EL (cell line): ENCODE data around the gene SAMMSON.

Experiments
- DNase-seq: peaks from one replicate; pipeline ENCODE4 v3.0.0-alpha.2; 2016

SAMMSON gene

DNA sequence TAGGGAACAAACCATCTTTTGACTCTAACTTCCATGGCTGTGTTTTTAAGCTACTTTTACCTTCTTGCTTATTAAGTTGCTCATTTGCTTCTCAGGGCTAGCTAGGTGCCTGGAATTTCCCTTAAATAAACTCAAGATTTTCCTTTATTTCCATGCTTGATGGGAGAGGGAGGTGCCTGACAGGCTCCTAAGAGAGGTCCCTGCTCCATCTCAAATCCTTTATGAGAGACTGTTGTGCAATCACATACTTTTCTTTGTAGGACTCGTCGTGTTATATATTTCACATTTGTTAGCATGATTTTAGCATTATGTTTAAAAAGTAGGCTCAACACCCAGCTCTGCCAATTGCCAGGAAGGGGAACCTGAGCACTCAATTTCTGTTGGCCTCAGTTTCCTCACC, 95.7 kb downstream of the SAMMSON start:
- no peak for DNase-seq

DNA sequence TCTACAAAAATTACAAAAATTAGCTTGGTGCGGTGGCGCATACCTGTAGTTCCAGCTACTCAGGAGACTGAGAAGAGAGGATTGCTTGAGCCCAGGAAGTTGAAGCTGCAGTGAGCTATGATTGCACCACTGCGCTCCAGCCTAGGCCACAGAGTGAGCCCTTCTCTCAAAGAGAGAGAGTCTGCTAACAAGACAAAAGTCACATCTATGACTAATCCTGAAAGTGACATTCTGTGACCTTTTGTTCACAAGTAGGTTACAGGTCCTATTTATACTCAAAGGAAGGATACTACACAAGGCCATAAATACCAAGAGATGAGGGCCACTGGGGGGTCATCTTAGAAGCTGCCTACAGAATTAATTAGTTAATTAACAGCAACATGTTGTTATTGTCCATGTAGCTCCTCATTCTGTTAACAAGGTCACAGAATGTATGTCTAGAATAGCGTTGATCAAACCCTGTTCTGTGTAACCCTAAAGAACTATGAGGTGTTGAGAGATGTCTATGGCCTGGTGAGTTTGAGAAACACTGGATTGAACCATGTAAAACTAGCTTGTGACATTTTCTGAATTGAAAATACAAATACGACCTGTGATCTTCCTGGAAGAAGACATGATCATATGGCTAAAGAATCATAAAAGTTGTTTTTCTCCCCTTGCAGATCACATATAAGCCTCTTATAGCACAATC, 97.0 kb downstream of the SAMMSON start:
- DNase-seq, result no peak

DNA sequence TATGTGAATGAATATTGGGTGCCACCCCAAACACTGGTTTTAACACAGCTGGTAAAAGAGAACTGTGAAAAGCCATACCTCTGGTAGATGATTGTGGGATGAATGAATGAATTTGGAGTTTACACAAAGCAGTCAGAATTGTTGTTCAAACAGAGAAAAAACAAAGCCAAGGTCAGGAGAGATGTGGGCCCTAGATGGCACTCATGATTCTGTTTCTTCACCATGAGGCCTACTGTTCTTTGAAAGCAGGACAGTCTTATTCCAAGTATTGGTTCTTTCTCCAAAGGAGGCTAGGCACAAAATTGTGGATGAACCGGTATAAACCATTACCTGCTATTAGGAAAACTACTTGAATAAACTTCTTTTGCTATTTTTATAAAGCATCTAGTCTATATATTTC, 97.6 kb downstream of the SAMMSON start:
- no peak for DNase-seq

DNA sequence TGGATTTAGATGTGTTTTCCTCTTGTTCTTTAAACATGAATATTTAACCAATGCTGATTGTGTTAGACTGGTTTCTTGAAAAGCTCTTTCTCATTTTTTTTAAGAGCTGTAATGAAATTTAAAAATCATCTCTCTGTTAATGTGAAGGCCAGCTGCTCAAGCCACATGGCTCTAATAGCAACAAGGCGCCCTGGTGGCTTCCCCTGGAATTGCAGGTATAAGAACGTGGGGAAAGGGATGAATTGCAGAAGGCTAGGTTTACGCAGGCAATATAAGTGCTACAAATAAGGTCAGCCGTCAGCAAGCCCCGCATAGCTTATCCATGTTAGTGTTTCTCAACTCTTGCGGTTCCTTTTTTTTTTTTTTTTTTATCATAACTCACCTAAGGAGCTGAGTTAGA, 108.5 kb downstream of the SAMMSON start:
- peak; percentile 11 for DNase-seq

DNA sequence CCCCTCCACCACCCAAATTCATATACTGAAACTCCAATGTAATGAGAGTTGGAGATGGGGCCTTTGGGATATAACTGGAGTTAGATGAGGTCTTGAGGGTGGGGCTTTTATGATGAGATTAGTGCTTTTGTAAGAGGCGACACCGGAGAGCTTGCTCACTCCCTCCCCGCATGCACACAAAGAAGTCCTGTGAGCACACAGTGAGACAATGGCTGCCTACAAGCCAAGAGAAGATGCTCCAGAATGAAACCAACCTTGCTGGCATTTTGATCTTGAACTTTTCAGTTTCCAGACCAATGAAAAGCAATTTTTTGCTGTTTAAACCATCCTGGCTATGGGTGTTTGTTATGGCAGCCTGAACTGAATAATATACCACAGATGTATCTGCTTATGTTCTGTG, 109.0 kb downstream of the SAMMSON start:
- no peak for DNase-seq

DNA sequence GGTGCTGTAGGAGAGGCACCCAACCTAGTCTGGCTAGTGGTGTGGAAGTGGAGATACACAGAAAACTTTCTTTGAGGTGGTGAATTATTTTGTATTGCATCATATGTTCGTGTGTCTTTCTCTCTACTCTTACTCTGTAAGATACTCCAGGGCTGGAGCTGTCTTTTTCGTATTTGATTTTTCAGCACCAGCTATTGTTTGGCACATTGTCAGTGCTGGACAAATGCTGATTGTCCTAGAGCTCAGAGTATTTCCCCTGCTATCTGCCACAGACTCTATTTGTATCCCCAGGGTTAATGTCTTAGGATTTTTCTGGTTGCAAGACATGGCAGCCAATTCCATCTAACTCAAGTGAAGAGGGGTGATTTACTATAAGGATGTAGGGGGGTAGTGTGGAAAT, 110.5 kb downstream of the SAMMSON start:
- DNase-seq, result no peak

DNA sequence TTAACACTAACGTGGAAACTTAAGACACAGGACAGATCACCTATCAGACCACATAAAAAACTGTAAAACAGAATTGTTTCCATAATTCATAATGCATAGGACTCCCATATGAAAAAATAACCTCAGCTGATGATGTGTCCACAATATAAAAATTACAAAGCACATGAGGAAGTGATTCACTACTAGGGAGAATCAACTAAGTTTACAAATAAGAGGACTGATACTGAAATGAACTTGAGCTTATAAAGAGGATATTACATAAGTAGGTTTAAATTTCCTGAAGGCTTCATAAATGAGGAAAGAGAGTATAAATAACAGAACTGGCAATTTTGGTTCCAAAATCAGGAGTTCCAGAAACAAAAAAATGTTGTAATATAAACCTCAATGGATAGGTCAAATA, 111.9 kb downstream of the SAMMSON start:
- no peak for DNase-seq

DNA sequence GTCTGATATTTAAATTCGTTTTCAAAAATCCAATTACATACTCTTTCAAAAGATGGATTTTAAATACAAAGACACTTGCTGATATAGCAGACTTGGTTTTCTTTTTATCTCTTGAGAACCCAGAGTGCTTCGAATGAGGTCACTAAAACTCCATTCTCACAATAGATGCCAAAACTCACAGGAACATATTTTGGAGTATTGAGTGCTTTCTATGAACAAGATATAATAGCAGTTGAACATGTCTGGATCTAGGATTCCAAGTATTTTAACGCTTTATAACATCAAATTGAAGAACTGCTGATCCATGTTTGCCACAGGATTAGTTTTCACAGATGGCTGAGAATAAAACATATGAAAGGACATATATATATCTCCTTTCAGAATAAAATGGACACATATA, 113.2 kb downstream of the SAMMSON start:
- DNase-seq, result no peak

DNA sequence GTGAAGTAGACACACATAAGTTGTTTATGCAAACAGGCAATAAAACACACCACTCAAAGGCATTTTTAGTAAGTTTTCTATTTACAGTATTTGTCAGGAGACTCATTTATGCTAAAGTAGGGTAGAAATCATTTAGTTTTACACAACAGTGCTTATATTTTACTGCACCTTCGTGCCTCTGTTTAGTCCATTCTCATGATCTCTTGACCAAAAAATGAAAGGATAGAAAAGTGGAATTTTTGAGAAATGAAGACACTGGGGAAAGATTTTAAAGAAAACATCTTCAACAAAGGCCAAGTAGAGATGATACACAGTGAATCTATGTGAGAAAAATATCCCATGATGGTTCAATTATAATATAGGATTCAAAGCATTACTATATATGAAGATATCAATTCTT, 114.9 kb downstream of the SAMMSON start:
- DNase-seq, result no peak

DNA sequence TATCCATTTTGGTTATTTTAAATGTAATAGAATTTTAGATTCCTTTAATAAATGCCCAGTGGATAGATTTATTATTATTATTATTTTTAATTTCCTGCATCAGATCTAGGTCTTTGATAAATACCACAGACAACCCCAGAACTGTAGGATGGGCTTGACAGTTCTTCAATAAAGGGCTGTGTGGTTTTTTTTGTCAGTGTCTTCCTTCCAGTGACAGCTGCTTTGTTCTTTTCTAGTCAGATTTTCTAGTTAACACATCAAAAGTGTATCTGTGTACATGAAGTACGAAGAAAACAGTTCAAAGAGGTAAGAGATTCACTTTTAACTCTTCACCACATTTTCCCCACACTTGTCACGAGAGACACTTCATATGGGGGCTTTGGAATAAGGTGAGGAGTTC, 120.3 kb downstream of the SAMMSON start:
- DNase-seq, result no peak
